H1 (cell line): ENCODE measurements around the gene NPTN. TPM values are rescaled to one million over a fixed set of nuclear protein-coding genes. Genes with fewer than 3 reads are reported as not detected.

Experiments used
- CTCF ChIA-PET: fragments of 300-600 bp; sonication (Branson Sonifier 250); formaldehyde crosslinking; loops from one replicate; lab custom pipeline; 2021; ENCODE audit not compliant: partially characterized antibody; lab: Charles Lee
- POLR2A ChIA-PET: fragments of 300-600 bp; sonication (Branson Sonifier 250); formaldehyde crosslinking; loops from one replicate; lab custom pipeline; 2021; ENCODE audit warnings: inconsistent platforms; ENCODE audit not compliant: partially characterized antibody; lab: Charles Lee
- DNase-seq, 2 experiments: peaks; one replicate each; pipeline versions ENCODE4 v3.0.0 to v3.0.0-alpha.2; 2010 to 2022; ENCODE audit warnings: low spot score in 2 of 2, low read depth in 1 of 2, mixed read lengths in 1 of 2
- FAIRE-seq: peaks from 2 replicates; lab custom pipeline; 2011; peaks lifted over from hg19 to GRCh38; lab: Jason Lieb, UNC
- H2AFZ ChIP-seq: 2 replicates; pipeline ENCODE4 v1.8.1; 2012; ENCODE audit warnings: low read length, inconsistent platforms
- H2AK5ac ChIP-seq: 2 replicates; pipeline ENCODE4 v1.6.1; 2013; ENCODE audit warnings: low read depth, low read length
- H2BK120ac ChIP-seq: replicated peaks from 2 replicates; pipeline ENCODE3; 2013; ENCODE audit warnings: low read depth, low read length, inconsistent platforms
- H2BK12ac ChIP-seq: 2 replicates; pipeline ENCODE4 v1.6.1; 2013; ENCODE audit warnings: low read depth, low read length
- H2BK15ac ChIP-seq: 2 replicates; pipeline ENCODE4 v1.6.1; 2013; ENCODE audit warnings: low read length
- H2BK20ac ChIP-seq: 2 replicates; pipeline ENCODE4 v1.6.1; 2013; ENCODE audit warnings: low read length
- H2BK5ac ChIP-seq: 2 replicates; pipeline ENCODE4 v1.6.1; 2013; ENCODE audit warnings: low read depth, low read length
- H3K14ac ChIP-seq: 2 replicates; pipeline ENCODE4 v1.6.1; 2013; ENCODE audit warnings: inconsistent platforms; ENCODE audit not compliant: insufficient read length
- H3K18ac ChIP-seq: 2 replicates; pipeline ENCODE4 v1.6.1; 2013; ENCODE audit warnings: low read length; ENCODE audit errors: extremely low read depth
- H3K23ac ChIP-seq: 2 replicates; pipeline ENCODE4 v1.6.1; 2013; ENCODE audit warnings: inconsistent platforms; ENCODE audit not compliant: insufficient read length
- H3K23me2 ChIP-seq: 2 replicates; pipeline ENCODE4 v1.6.1; 2013; ENCODE audit warnings: low read depth, low read length
- H3K27ac ChIP-seq: 2 replicates; pipeline ENCODE4 v1.6.1; 2011; ENCODE audit warnings: low read depth, low read length, inconsistent platforms
- H3K27me3 ChIP-seq, 4 experiments: replicated peaks in 1 of 4; 1 replicate in 1 of 4; 2 replicates in 3 of 4; pipeline versions ENCODE4 v1.6.1 to v1.8.1; 2011 to 2013; ENCODE audit warnings: low read length in 3 of 4, mild to moderate bottlenecking in 3 of 4, inconsistent platforms in 2 of 4, mixed read lengths in 2 of 4, moderate library complexity in 1 of 4; ENCODE audit not compliant: control insufficient read depth in 3 of 4, insufficient read depth in 3 of 4; ENCODE audit errors: extremely low read depth in 1 of 4
- H3K36me3 ChIP-seq, 4 experiments: 2 replicates each; pipeline versions ENCODE4 v1.6.1 to v1.8.1; 2011 to 2013; ENCODE audit warnings: mild to moderate bottlenecking in 4 of 4, low read length in 3 of 4, moderate library complexity in 2 of 4, control low read depth in 1 of 4, inconsistent platforms in 1 of 4; ENCODE audit not compliant: insufficient read depth in 4 of 4, control insufficient read depth in 2 of 4
- H3K4ac ChIP-seq: replicated peaks from 2 replicates; pipeline ENCODE3; 2013; ENCODE audit warnings: low read length, low read depth, mixed read lengths, inconsistent platforms; ENCODE audit not compliant: insufficient read length
- H3K4me1 ChIP-seq, 4 experiments: replicated peaks in 1 of 4; 1 replicate in 1 of 4; 2 replicates in 3 of 4; pipeline versions ENCODE4 v1.6.1 to v1.8.1; 2011 to 2013; ENCODE audit warnings: low read length in 3 of 4, inconsistent platforms in 2 of 4, mixed read lengths in 1 of 4; ENCODE audit not compliant: insufficient read depth in 4 of 4, control insufficient read depth in 3 of 4
- H3K4me2 ChIP-seq, 2 experiments: 2 replicates each; pipeline versions ENCODE4 v1.6.1 to v1.8.1; 2011 to 2013; ENCODE audit warnings: low read depth in 2 of 2, low read length in 2 of 2, control low read depth in 1 of 2, inconsistent platforms in 1 of 2, mild to moderate bottlenecking in 1 of 2; ENCODE audit not compliant: insufficient read depth in 1 of 2
- H3K4me3 ChIP-seq, 4 experiments: fragments of 200-600, 300-600 bp in 1 of 4; sonication (generic), shearing (Covaris generic), sonication (Bioruptor Twin) in 1 of 4; 2 replicates each; pipeline versions ENCODE4 v1.5.1 to v1.8.1; 2011 to 2016; ENCODE audit warnings: low read length in 4 of 4, low read depth in 3 of 4, control low read depth in 2 of 4, inconsistent platforms in 2 of 4, mild to moderate bottlenecking in 2 of 4, mixed read lengths in 1 of 4, moderate library complexity in 1 of 4; ENCODE audit not compliant: insufficient read depth in 2 of 4; ENCODE audit errors: extremely low read depth in 1 of 4
- H3K56ac ChIP-seq: replicated peaks from 2 replicates; pipeline ENCODE3; 2013; ENCODE audit warnings: low read depth, mild to moderate bottlenecking, mixed read lengths, low read length, inconsistent platforms; ENCODE audit not compliant: insufficient read length
- H3K79me1 ChIP-seq: 2 replicates; pipeline ENCODE4 v1.6.1; 2013; ENCODE audit warnings: low read depth, low read length, control low read depth
- H3K79me2 ChIP-seq, 2 experiments: 2 replicates each; pipeline versions ENCODE4 v1.6.1 to v1.8.1; 2012 to 2013; ENCODE audit warnings: low read length in 2 of 2, mild to moderate bottlenecking in 2 of 2, inconsistent platforms in 1 of 2; ENCODE audit not compliant: insufficient read depth in 2 of 2, control insufficient read depth in 1 of 2
- H3K9ac ChIP-seq, 4 experiments: replicated peaks in 1 of 4; 1 replicate in 1 of 4; 2 replicates in 3 of 4; pipeline versions ENCODE4 v1.6.1 to v1.8.1; 2011 to 2013; ENCODE audit warnings: low read depth in 3 of 4, low read length in 3 of 4, control low read depth in 2 of 4, mild to moderate bottlenecking in 2 of 4, moderate library complexity in 2 of 4, inconsistent platforms in 1 of 4; ENCODE audit errors: extremely low read depth in 1 of 4
- H3K9me3 ChIP-seq, 2 experiments: 2 replicates each; pipeline versions ENCODE4 v1.6.1 to v1.8.1; 2012 to 2013; ENCODE audit warnings: mild to moderate bottlenecking in 2 of 2, moderate library complexity in 2 of 2, control low read depth in 1 of 2, inconsistent platforms in 1 of 2, low read depth in 1 of 2, low read length in 1 of 2, mixed read lengths in 1 of 2; ENCODE audit not compliant: insufficient read depth in 2 of 2
- H4K20me1 ChIP-seq, 2 experiments: replicated peaks in 1 of 2; 2 replicates each; pipeline versions ENCODE3 to v1.8.1; 2011 to 2013; ENCODE audit warnings: inconsistent platforms in 2 of 2, low read length in 2 of 2, mild to moderate bottlenecking in 1 of 2; ENCODE audit not compliant: insufficient read depth in 2 of 2, control insufficient read depth in 1 of 2
- H4K5ac ChIP-seq: 2 replicates; pipeline ENCODE4 v1.6.1; 2013; ENCODE audit warnings: low read length, low read depth, mixed read lengths, inconsistent platforms; ENCODE audit not compliant: insufficient read length
- H4K8ac ChIP-seq: 2 replicates; pipeline ENCODE4 v1.8.0; 2013; ENCODE audit warnings: mild to moderate bottlenecking, moderate library complexity, low read length, inconsistent platforms; ENCODE audit not compliant: insufficient read depth; ENCODE audit errors: extremely low read depth
- H4K91ac ChIP-seq: replicated peaks from 2 replicates; pipeline ENCODE3; 2013; ENCODE audit warnings: low read length, mixed read lengths, inconsistent platforms; ENCODE audit not compliant: insufficient read length
- CBX5 ChIP-seq: fragments of 300-800, 300-1000 bp; sonication (generic); IDR thresholded peaks from 2 replicates; pipeline ENCODE4 v1.7.1; 2016; ENCODE audit warnings: antibody characterized with exemption, low read length, low read depth
- CHD2 ChIP-seq: IDR thresholded peaks from 2 replicates; pipeline ENCODE4 v1.6.1; 2012; ENCODE audit warnings: low read length, improper control_type of control experiment
- GABPA ChIP-seq: IDR thresholded peaks from 2 replicates; pipeline ENCODE4 v1.6.1; 2011; ENCODE audit warnings: mild to moderate bottlenecking, low read length, moderate library complexity, borderline replicate concordance; ENCODE audit not compliant: insufficient read depth
- HDAC6 ChIP-seq: IDR thresholded peaks from one replicate; pipeline ENCODE4 v1.7.1; 2012; ENCODE audit warnings: low read depth, mild to moderate bottlenecking, inconsistent platforms, low read length, moderate library complexity
- POLR2AphosphoS5 ChIP-seq: IDR thresholded peaks from 2 replicates; pipeline ENCODE4 v1.6.1; 2011; ENCODE audit warnings: low read depth, low read length
- SP2 ChIP-seq: IDR thresholded peaks from 2 replicates; pipeline ENCODE4 v1.6.1; 2012; ENCODE audit warnings: mild to moderate bottlenecking, low read length, inconsistent platforms
- SUZ12 ChIP-seq: fragments of 200-600 bp; sonication (generic); IDR thresholded peaks from 2 replicates; pipeline ENCODE4 v1.6.1; 2012; ENCODE audit warnings: mild to moderate bottlenecking, inconsistent platforms, low read length, moderate library complexity, mixed read lengths
- TBP ChIP-seq: IDR thresholded peaks from 2 replicates; pipeline ENCODE4 v1.6.1; 2011; ENCODE audit warnings: low read depth, low read length, improper control_type of control experiment
- whole genome bisulfite sequencing, 2 experiments: shearing (Covaris generic) in 1 of 2; methylation state at CpG; one replicate each; pipeline versions ENCODE4 v1.1.6 to v1.1.7; 2013 to 2015; ENCODE audit warnings: low lambda C conversion rate in 2 of 2, mixed read lengths in 2 of 2, inconsistent platforms in 1 of 2, low coverage in 1 of 2, missing lambda C conversion rate in 1 of 2; ENCODE audit not compliant: insufficient replicate concordance in 2 of 2, insufficient coverage in 1 of 2, insufficient read length in 1 of 2; ENCODE audit errors: extremely low coverage in 1 of 2, missing lambda C conversion rate in 1 of 2; 5-methylcytosine and 5-hydroxymethylcytosine counted together
- polyA plus RNA-seq, 7 experiments: library from polyadenylated mRNA; depleted of rRNA in 3 of 7; stranded (reverse) in 5 of 7; unstranded in 2 of 7; fragments of >200 nt in 5 of 7; fragments of 200-250 nt in 2 of 7; gene quantifications; 1 replicate in 5 of 7; 2 replicates in 1 of 7; 4 replicates in 1 of 7; pipeline versions ENCODE4 v1.2.1 to v1.2.3, GENCODE V29; 2011 to 2013; ENCODE audit warnings: missing spikeins in 2 of 7, mixed read lengths in 2 of 7
- total RNA-seq: library from RNA; stranded (reverse); fragmentation: NEBNext Ultra II Directional; extraction: Animal tissue kit (Norgen Biotek cat#: 25700); gene quantifications from 2 replicates; pipeline ENCODE4 v1.2.1, GENCODE V29; 2021
- TF ChIP-seq, protein P1 (sequence below): IDR thresholded peaks from 2 replicates; pipeline ENCODE4 v1.6.1; 2012; ENCODE audit warnings: low read length, inconsistent platforms
- TF ChIP-seq, protein P2 (sequence below), 3 experiments: IDR thresholded peaks; 1 replicate in 2 of 3; 2 replicates in 1 of 3; pipeline versions ENCODE4 v1.5.1 to v1.6.1; 2011; ENCODE audit warnings: low read length in 3 of 3, mild to moderate bottlenecking in 3 of 3, inconsistent platforms in 2 of 3, low read depth in 1 of 3, moderate library complexity in 1 of 3; ENCODE audit not compliant: insufficient read depth in 1 of 3; ENCODE audit errors: control extremely low read depth in 1 of 3
- TF ChIP-seq, protein P3 (sequence below): IDR thresholded peaks from 2 replicates; pipeline ENCODE4 v1.6.1; 2012; ENCODE audit warnings: inconsistent platforms

NPTN gene
- total and polyA plus RNA-seq, 2 of the 8 experiments (the other 6 are each of a cell fraction or from before 2014, with no cell fraction given): 67.0 to 113 TPM

GRCh38 chr15:73648014-73648295 lies 14.8 kb upstream of the NPTN start:
- no peak overlapping the region for H3K4ac ChIP-seq
- H4K5ac ChIP-seq: no peak overlapping the region
- H4K20me1 ChIP-seq: no peaks in the 10 kb centered on the region
- WGBS, 2 experiments: 81% methylated on average over 2 of the region's 2 CpGs; no CpG with 5 or more reads in 1 of the 2 experiments
- H3K4me1 ChIP-seq: no peaks in the 10 kb centered on the region
- H2BK20ac ChIP-seq: no peak overlapping the region
- no peak overlapping the region for H3K27ac ChIP-seq
- no peak overlapping the region for H2BK5ac ChIP-seq
- no peak overlapping the region for H3K4me3 ChIP-seq
- DNase-seq (no peak), FAIRE-seq (no peak)
- H4K8ac ChIP-seq: no peak overlapping the region
- H3K23me2 ChIP-seq: no peaks in the 10 kb centered on the region
- H2BK12ac ChIP-seq: no peak overlapping the region
- no peak overlapping the region for H4K91ac ChIP-seq
- no peak overlapping the region for H3K14ac ChIP-seq
- no peak overlapping the region for H2BK120ac ChIP-seq
- H3K79me2 ChIP-seq: no peaks in the 10 kb centered on the region
- no peaks in the 10 kb centered on the region for H3K9me3 ChIP-seq
- H2AK5ac ChIP-seq: no peak overlapping the region
- no peak overlapping the region for H3K18ac ChIP-seq
- no peaks in the 10 kb centered on the region for H3K79me1 ChIP-seq
- H2BK15ac ChIP-seq: no peak overlapping the region
- no peak overlapping the region for H3K56ac ChIP-seq
- no peak overlapping the region for H3K9ac ChIP-seq
- H3K36me3 ChIP-seq: no peaks in the 10 kb centered on the region
- ChIA-PET CTCF (interaction anchor here (1.2 to 19.3 kb wide), 3 partner anchors 12 to 52 kb away, joined by 3 to 448 read pairs (median 46); no protein-coding TSS in a partner anchor), POLR2A (no interaction called here)
- no peak overlapping the region for H3K4me2 ChIP-seq
- H2AFZ ChIP-seq: no peak overlapping the region
- no peak overlapping the region for H3K23ac ChIP-seq
- H3K27me3 ChIP-seq: no peaks in the 10 kb centered on the region
- TF ChIP-seq POLR2AphosphoS5 (no peak), TBP (no peak), CBX5 (no peak), SP2 (no peak), GABPA (no peak), CHD2 (no peak), HDAC6 (no peak), SUZ12 (no peak)
- TF ChIP-seq, protein P1, sequence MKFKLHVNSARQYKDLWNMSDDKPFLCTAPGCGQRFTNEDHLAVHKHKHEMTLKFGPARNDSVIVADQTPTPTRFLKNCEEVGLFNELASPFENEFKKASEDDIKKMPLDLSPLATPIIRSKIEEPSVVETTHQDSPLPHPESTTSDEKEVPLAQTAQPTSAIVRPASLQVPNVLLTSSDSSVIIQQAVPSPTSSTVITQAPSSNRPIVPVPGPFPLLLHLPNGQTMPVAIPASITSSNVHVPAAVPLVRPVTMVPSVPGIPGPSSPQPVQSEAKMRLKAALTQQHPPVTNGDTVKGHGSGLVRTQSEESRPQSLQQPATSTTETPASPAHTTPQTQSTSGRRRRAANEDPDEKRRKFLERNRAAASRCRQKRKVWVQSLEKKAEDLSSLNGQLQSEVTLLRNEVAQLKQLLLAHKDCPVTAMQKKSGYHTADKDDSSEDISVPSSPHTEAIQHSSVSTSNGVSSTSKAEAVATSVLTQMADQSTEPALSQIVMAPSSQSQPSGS: no peak
- TF ChIP-seq, protein P2, sequence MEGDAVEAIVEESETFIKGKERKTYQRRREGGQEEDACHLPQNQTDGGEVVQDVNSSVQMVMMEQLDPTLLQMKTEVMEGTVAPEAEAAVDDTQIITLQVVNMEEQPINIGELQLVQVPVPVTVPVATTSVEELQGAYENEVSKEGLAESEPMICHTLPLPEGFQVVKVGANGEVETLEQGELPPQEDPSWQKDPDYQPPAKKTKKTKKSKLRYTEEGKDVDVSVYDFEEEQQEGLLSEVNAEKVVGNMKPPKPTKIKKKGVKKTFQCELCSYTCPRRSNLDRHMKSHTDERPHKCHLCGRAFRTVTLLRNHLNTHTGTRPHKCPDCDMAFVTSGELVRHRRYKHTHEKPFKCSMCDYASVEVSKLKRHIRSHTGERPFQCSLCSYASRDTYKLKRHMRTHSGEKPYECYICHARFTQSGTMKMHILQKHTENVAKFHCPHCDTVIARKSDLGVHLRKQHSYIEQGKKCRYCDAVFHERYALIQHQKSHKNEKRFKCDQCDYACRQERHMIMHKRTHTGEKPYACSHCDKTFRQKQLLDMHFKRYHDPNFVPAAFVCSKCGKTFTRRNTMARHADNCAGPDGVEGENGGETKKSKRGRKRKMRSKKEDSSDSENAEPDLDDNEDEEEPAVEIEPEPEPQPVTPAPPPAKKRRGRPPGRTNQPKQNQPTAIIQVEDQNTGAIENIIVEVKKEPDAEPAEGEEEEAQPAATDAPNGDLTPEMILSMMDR (IDR thresholded peaks at IDR 0.05; ENCODE audit: control extremely low read depth in 1 of 3, insufficient read depth in 1 of 3, low read depth in 1 of 3, low read length in 3 of 3): no peak
- TF ChIP-seq, protein P3, sequence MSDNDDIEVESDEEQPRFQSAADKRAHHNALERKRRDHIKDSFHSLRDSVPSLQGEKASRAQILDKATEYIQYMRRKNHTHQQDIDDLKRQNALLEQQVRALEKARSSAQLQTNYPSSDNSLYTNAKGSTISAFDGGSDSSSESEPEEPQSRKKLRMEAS: no peak
